ENCODE data around the gene POR. TPM values are rescaled to one million over a fixed set of nuclear protein-coding genes. Genes with fewer than 3 reads are reported as not detected.
A peak's percentile ranks its signal among the peaks of the same experiment; 100 is the strongest.

POR gene
- total and polyA plus RNA-seq, 10 donors: 49.1 to 170 (median 117) TPM

GRCh38 chr7:75950111-75950681 is 35.2 kb downstream of the POR start:
- peaks cover 0 to 41% (median 9%) of the 10 kb centered on the region in 6 donors for H3K36me3 ChIP-seq
- intact Hi-C loops (cut with DNase I; ENCODE audit: low total_unique reads): no loop called here
- 69 to 91% (median 84%) methylated on average over 15 of the region's 15 CpGs for WGBS, 5 donors
- H3K27me3 ChIP-seq (replicated peaks in 1 of 7): no peaks in the 10 kb centered on the region
- H3K4me3 ChIP-seq: no peak overlapping the region
- H3K4me1 ChIP-seq: peaks cover 0 to 80% (median 26%) of the 10 kb centered on the region in 6 donors
- TF ChIP-seq POLR2A (IDR thresholded peaks at IDR 0.05): no peak
- TF ChIP-seq, protein P1, sequence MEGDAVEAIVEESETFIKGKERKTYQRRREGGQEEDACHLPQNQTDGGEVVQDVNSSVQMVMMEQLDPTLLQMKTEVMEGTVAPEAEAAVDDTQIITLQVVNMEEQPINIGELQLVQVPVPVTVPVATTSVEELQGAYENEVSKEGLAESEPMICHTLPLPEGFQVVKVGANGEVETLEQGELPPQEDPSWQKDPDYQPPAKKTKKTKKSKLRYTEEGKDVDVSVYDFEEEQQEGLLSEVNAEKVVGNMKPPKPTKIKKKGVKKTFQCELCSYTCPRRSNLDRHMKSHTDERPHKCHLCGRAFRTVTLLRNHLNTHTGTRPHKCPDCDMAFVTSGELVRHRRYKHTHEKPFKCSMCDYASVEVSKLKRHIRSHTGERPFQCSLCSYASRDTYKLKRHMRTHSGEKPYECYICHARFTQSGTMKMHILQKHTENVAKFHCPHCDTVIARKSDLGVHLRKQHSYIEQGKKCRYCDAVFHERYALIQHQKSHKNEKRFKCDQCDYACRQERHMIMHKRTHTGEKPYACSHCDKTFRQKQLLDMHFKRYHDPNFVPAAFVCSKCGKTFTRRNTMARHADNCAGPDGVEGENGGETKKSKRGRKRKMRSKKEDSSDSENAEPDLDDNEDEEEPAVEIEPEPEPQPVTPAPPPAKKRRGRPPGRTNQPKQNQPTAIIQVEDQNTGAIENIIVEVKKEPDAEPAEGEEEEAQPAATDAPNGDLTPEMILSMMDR (IDR thresholded peaks at IDR 0.05 in 8 of 11, conservative IDR thresholded peaks at IDR 0.05 in 3 of 11): peak in 1 of 11 experiments; percentile 12
- no peak for TF ChIP-seq POLR2AphosphoS5 (IDR thresholded peaks at IDR 0.05)
- H3K27ac ChIP-seq: peak overlapping the region in 4 of 8 donors; percentile 79 to 86 (median 84)
- H3K9me3 ChIP-seq: no peaks in the 10 kb centered on the region
- DNase-seq: no peak

DNA sequence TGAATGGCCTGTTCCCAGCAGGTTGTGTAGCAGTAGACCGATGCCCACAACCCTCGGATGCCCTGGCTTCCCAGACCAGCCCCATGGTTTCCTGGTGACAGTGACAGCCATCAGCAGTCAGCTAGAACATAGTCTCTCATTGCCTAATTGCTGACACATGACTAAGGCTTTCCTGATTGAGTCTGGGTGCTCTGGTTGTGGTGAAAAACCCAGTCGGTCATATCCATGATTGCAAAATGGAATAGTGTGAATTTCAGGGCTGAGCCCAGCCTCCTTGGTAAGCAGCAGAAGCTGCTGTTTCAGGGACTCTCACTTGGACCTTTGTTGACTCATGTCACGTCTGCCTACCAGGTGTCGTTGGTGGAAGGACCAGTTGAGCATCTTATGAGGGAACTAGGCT is 36.6 kb downstream of the POR start:
- peaks cover 0 to 51% (median 22%) of the 10 kb centered on the region in 6 donors for H3K36me3 ChIP-seq
- intact Hi-C loops (cut with DNase I; ENCODE audit: low total_unique reads): no loop called here
- H3K4me1 ChIP-seq: peaks cover 0 to 72% (median 20%) of the 10 kb centered on the region in 6 donors
- peak overlapping the region in 7 of 8 donors; percentile 5 to 86 (median 79) for H3K27ac ChIP-seq
- TF ChIP-seq, protein P1 (IDR thresholded peaks at IDR 0.05 in 8 of 11, conservative IDR thresholded peaks at IDR 0.05 in 3 of 11): no peak
- peak in 2 of 3 donors; percentile 25 to 80 for TF ChIP-seq POLR2AphosphoS5 (IDR thresholded peaks at IDR 0.05)
- no peaks in the 10 kb centered on the region for H3K9me3 ChIP-seq
- H3K27me3 ChIP-seq (replicated peaks in 1 of 7): no peaks in the 10 kb centered on the region
- peak; percentile 83 for DNase-seq
- H3K4me3 ChIP-seq: peak overlapping the region in 1 of 8 donors; percentile 5
- 38 to 84% (median 52%) methylated on average over 3 to 5 of the region's 5 CpGs for WGBS, 5 donors

- Histone ChIP-seq H3K27me3 (replicated peaks in 1 of 7) (no peaks in the 10 kb centered on the region), H3K27ac (peak overlapping the region in 7 of 8 donors; percentile 46 to 90 (median 84)), H3K4me1 (peaks cover 0 to 65% (median 18%) of the 10 kb centered on the region in 6 donors), H3K9me3 (no peaks in the 10 kb centered on the region), H3K36me3 (peaks cover 0 to 51% (median 40%) of the 10 kb centered on the region in 6 donors), H3K4me3 (no peak overlapping the region)
- DNase-seq: no peak
- TF ChIP-seq POLR2AphosphoS5 (IDR thresholded peaks at IDR 0.05) (peak in 1 of 3 donors; percentile 4), POLR2A (IDR thresholded peaks at IDR 0.05) (no peak)
- intact Hi-C loops (cut with DNase I; ENCODE audit: low total_unique reads): no loop called here
- 48 to 79% (median 51%) methylated on average over 2 to 7 of the region's 7 CpGs for WGBS, 5 donors
Observed at GRCh38 chr7:75953431-75953830, 38.5 kb downstream of the POR start.

DNA sequence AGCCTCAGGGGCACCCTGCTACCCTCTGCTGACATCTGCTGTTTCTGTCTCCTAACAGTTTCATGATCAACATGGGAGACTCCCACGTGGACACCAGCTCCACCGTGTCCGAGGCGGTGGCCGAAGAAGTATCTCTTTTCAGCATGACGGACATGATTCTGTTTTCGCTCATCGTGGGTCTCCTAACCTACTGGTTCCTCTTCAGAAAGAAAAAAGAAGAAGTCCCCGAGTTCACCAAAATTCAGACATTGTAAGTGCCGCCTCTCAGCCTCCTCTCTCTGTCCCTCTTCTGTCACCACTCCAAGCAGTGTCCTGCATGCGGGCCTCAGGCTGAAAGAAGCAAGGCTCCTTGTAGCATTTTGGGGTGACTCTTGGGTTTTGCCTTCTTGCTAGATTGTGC is 39.0 kb downstream of the POR start:
- intact Hi-C loops (cut with DNase I; ENCODE audit: low total_unique reads): no loop called here
- peaks cover 0 to 54% (median 43%) of the 10 kb centered on the region in 6 donors for H3K36me3 ChIP-seq
- H3K4me3 ChIP-seq: no peak overlapping the region
- H3K27ac ChIP-seq: peak overlapping the region in 7 of 8 donors; percentile 46 to 90 (median 84)
- no peaks in the 10 kb centered on the region for H3K27me3 ChIP-seq (replicated peaks in 1 of 7)
- peaks cover 0 to 60% (median 18%) of the 10 kb centered on the region in 6 donors for H3K4me1 ChIP-seq
- 66 to 85% (median 74%) methylated on average over 11 of the region's 11 CpGs for WGBS, 5 donors
- TF ChIP-seq POLR2A (IDR thresholded peaks at IDR 0.05): no peak
- TF ChIP-seq, protein P1 (IDR thresholded peaks at IDR 0.05 in 8 of 11, conservative IDR thresholded peaks at IDR 0.05 in 3 of 11): no peak
- no peak for TF ChIP-seq POLR2AphosphoS5 (IDR thresholded peaks at IDR 0.05)
- no peaks in the 10 kb centered on the region for H3K9me3 ChIP-seq
- DNase-seq: no peak
